Muscle of leg (tissue), 11 donors: Measurements from ENCODE around the gene BGLAP. TPM values are rescaled to one million over a fixed set of nuclear protein-coding genes. Genes with fewer than 3 reads are reported as not detected.
A peak's percentile ranks its signal among the peaks of the same experiment; 100 is the strongest.
"Not testable (repeated sequence)": the region's sequence is repeated elsewhere in the genome, so short reads cannot be mapped to it uniquely, and the experiment has no call there.

Experiments
- DNase-seq: peaks from one replicate; pipeline ENCODE4 v3.0.0; 2013
- H3K27ac ChIP-seq: one replicate; pipeline ENCODE4 v1.5.1; 2013; ENCODE audit warnings: mild to moderate bottlenecking, low read length, control low read depth
- H3K27me3 ChIP-seq: one replicate; pipeline ENCODE4 v1.6.1; 2013; ENCODE audit warnings: low read length; ENCODE audit not compliant: control insufficient read depth, insufficient read depth
- H3K36me3 ChIP-seq: one replicate; pipeline ENCODE4 v1.6.1; 2013; ENCODE audit warnings: low read length; ENCODE audit not compliant: control insufficient read depth, insufficient read depth
- H3K4me1 ChIP-seq: one replicate; pipeline ENCODE4 v1.6.1; 2013; ENCODE audit warnings: low read length; ENCODE audit not compliant: control insufficient read depth, insufficient read depth
- H3K4me3 ChIP-seq: one replicate; pipeline ENCODE4 v1.5.1; 2013; ENCODE audit warnings: low read length, control low read depth
- H3K9me3 ChIP-seq: replicated peaks from 2 replicates; pipeline ENCODE4 v1.6.1; 2013; ENCODE audit warnings: low read depth, low read length; ENCODE audit not compliant: control insufficient read depth
- WGBS: methylation state at CpG from one replicate; pipeline ENCODE4 v1.1.5; 2013; ENCODE audit warnings: missing lambda C conversion rate; ENCODE audit not compliant: insufficient coverage; 5-methylcytosine and 5-hydroxymethylcytosine counted together
- polyA plus RNA-seq, 8 donors: library from polyadenylated mRNA; unstranded; fragments of 120-200 nt; gene quantifications; one replicate each; pipeline versions ENCODE4 v1.2.1 to v1.2.3, GENCODE V29; 2013; ENCODE audit warnings: inconsistent platforms in 1 of 8, low replicate concordance in 1 of 8; ENCODE audit not compliant: insufficient read length in 8 of 8, insufficient read depth in 1 of 8
- total RNA-seq: library from RNA; stranded (reverse); fragments of 120-200 nt; gene quantifications from one replicate; pipeline ENCODE4 v1.2.4, GENCODE V29; 2013

BGLAP gene
- total and polyA plus RNA-seq, 9 donors, result 0.55 to 3.5 (median 1.3) TPM

- Histone ChIP-seq H3K9me3 (no peaks in the 10 kb centered on the region), H3K36me3 (peaks cover 49% of the 10 kb centered on the region), H3K27me3 (no peaks in the 10 kb centered on the region), H3K4me1 (peaks cover 12% of the 10 kb centered on the region), H3K27ac (no peak overlapping the region), H3K4me3 (no peak overlapping the region)
- WGBS, result 80% methylated on average over 1 of the region's 3 CpGs
- no peak for DNase-seq
These were observed 30.7 kb upstream of the BGLAP start for GRCh38 chr1:156211243-156211642.

GRCh38 chr1:156212130-156212529 lies 29.9 kb upstream of the BGLAP start:
- Histone ChIP-seq H3K36me3 (peaks cover 49% of the 10 kb centered on the region), H3K9me3 (no peaks in the 10 kb centered on the region), H3K27ac (peak overlapping the region; percentile 98), H3K4me1 (peaks cover 12% of the 10 kb centered on the region), H3K27me3 (no peaks in the 10 kb centered on the region), H3K4me3 (no peak overlapping the region)
- no peak for DNase-seq
- no CpG with 5 or more reads among the region's 9 CpGs for WGBS

- DNase-seq, result peak; percentile 99
- H3K27ac ChIP-seq, result peak within 1 kb of the TSS; percentile 98
- H3K9me3 ChIP-seq, result no peaks in the 10 kb centered on the region
- peaks cover 41% of the 10 kb centered on the region for H3K36me3 ChIP-seq
- peaks cover 12% of the 10 kb centered on the region for H3K4me1 ChIP-seq
- H3K4me3 ChIP-seq, result peak within 1 kb of the TSS; percentile 62
- H3K27me3 ChIP-seq, result no peaks in the 10 kb centered on the region
- WGBS, result 0% methylated on average over 51 of the region's 61 CpGs
These were observed 28.9 kb upstream of the BGLAP start, which contains the start of gene PMF1 for GRCh38 chr1:156212833-156213643. Gene PMF1, plus strand, starts transcription at chr1:156213007. Its CDS starts 9 bp downstream, at chr1:156213016.

GRCh38 chr1:156213644-156213966 lies 28.4 kb upstream of the BGLAP start:
- Histone ChIP-seq H3K27me3 (no peaks in the 10 kb centered on the region), H3K4me1 (peaks cover 12% of the 10 kb centered on the region), H3K9me3 (no peaks in the 10 kb centered on the region), H3K36me3 (peaks cover 41% of the 10 kb centered on the region), H3K4me3 (peak overlapping the region; percentile 62), H3K27ac (peak overlapping the region; percentile 98)
- WGBS, result no CpG with 5 or more reads among the region's 11 CpGs
- DNase-seq, result no peak

- Histone ChIP-seq H3K27ac (no peak overlapping the region), H3K4me1 (peaks cover 12% of the 10 kb centered on the region), H3K9me3 (no peaks in the 10 kb centered on the region)
These were observed 27.8 kb upstream of the BGLAP start for GRCh38 chr1:156214024-156214748.

GRCh38 chr1:156216361-156217086 lies 25.5 kb upstream of the BGLAP start:
- DNase-seq, result not testable (repeated sequence)
- peaks cover 12% of the 10 kb centered on the region for H3K4me1 ChIP-seq
- WGBS, result 97% methylated on average over 34 of the region's 55 CpGs

More at GRCh38 chr1:156214024-156214748, 27.8 kb upstream of the BGLAP start:
- no peaks in the 10 kb centered on the region for H3K27me3 ChIP-seq
- peak overlapping the region; percentile 62 for H3K4me3 ChIP-seq
- WGBS, result 90% methylated on average over 15 of the region's 16 CpGs
- H3K36me3 ChIP-seq, result peaks cover 36% of the 10 kb centered on the region
- DNase-seq, result no peak

GRCh38 chr1:156217871-156218270 lies 24.1 kb upstream of the BGLAP start:
- Histone ChIP-seq H3K4me3 (no peak overlapping the region), H3K4me1 (peaks cover 6% of the 10 kb centered on the region), H3K27ac (no peak overlapping the region), H3K27me3 (no peaks in the 10 kb centered on the region), H3K9me3 (no peaks in the 10 kb centered on the region), H3K36me3 (peaks cover 40% of the 10 kb centered on the region)
- no peak for DNase-seq
- no CpG with 5 or more reads among the region's 2 CpGs for WGBS

More at GRCh38 chr1:156216361-156217086, 25.5 kb upstream of the BGLAP start:
- not testable (repeated sequence) for H3K27me3 ChIP-seq, H3K9me3 ChIP-seq, H3K4me3 ChIP-seq, H3K27ac ChIP-seq
- peaks cover 31% of the 10 kb centered on the region for H3K36me3 ChIP-seq

GRCh38 chr1:156220226-156220625 lies 21.8 kb upstream of the BGLAP start:
- no peaks in the 10 kb centered on the region for H3K4me1 ChIP-seq
- no peaks in the 10 kb centered on the region for H3K9me3 ChIP-seq
- WGBS, result 100% methylated on average over 2 of the region's 9 CpGs
- H3K4me3 ChIP-seq, result no peak overlapping the region
- no peak overlapping the region for H3K27ac ChIP-seq
- no peaks in the 10 kb centered on the region for H3K27me3 ChIP-seq
- DNase-seq, result no peak
- peaks cover 40% of the 10 kb centered on the region for H3K36me3 ChIP-seq

- DNase-seq, result no peak
- Histone ChIP-seq H3K4me3 (no peak overlapping the region), H3K27ac (no peak overlapping the region), H3K27me3 (no peaks in the 10 kb centered on the region), H3K4me1 (no peaks in the 10 kb centered on the region), H3K36me3 (peaks cover 47% of the 10 kb centered on the region), H3K9me3 (no peaks in the 10 kb centered on the region)
- WGBS, result 98% methylated on average over 5 of the region's 13 CpGs
These were observed 19.8 kb upstream of the BGLAP start for GRCh38 chr1:156221986-156222692.
